H1 (cell line): ENCODE results near the gene TBC1D10A. TPM values are rescaled to one million over a fixed set of nuclear protein-coding genes. Genes with fewer than 3 reads are reported as not detected.

Experiments used
- CTCF ChIA-PET: fragments of 300-600 bp; sonication (Branson Sonifier 250); formaldehyde crosslinking; loops from one replicate; lab custom pipeline; 2021; ENCODE audit not compliant: partially characterized antibody; lab: Charles Lee
- POLR2A ChIA-PET: fragments of 300-600 bp; sonication (Branson Sonifier 250); formaldehyde crosslinking; loops from one replicate; lab custom pipeline; 2021; ENCODE audit warnings: inconsistent platforms; ENCODE audit not compliant: partially characterized antibody; lab: Charles Lee
- DNase-seq, 2 experiments: peaks; one replicate each; pipeline versions ENCODE4 v3.0.0 to v3.0.0-alpha.2; 2010 to 2022; ENCODE audit warnings: low spot score in 2 of 2, low read depth in 1 of 2, mixed read lengths in 1 of 2
- FAIRE-seq: peaks from 2 replicates; lab custom pipeline; 2011; peaks lifted over from hg19 to GRCh38; lab: Jason Lieb, UNC
- H2AFZ ChIP-seq: 2 replicates; pipeline ENCODE4 v1.8.1; 2012; ENCODE audit warnings: low read length, inconsistent platforms
- H2AK5ac ChIP-seq: 2 replicates; pipeline ENCODE4 v1.6.1; 2013; ENCODE audit warnings: low read depth, low read length
- H2BK120ac ChIP-seq: replicated peaks from 2 replicates; pipeline ENCODE3; 2013; ENCODE audit warnings: low read depth, low read length, inconsistent platforms
- H2BK12ac ChIP-seq: 2 replicates; pipeline ENCODE4 v1.6.1; 2013; ENCODE audit warnings: low read depth, low read length
- H2BK15ac ChIP-seq: 2 replicates; pipeline ENCODE4 v1.6.1; 2013; ENCODE audit warnings: low read length
- H2BK20ac ChIP-seq: 2 replicates; pipeline ENCODE4 v1.6.1; 2013; ENCODE audit warnings: low read length
- H2BK5ac ChIP-seq: 2 replicates; pipeline ENCODE4 v1.6.1; 2013; ENCODE audit warnings: low read depth, low read length
- H3K14ac ChIP-seq: 2 replicates; pipeline ENCODE4 v1.6.1; 2013; ENCODE audit warnings: inconsistent platforms; ENCODE audit not compliant: insufficient read length
- H3K18ac ChIP-seq: 2 replicates; pipeline ENCODE4 v1.6.1; 2013; ENCODE audit warnings: low read length; ENCODE audit errors: extremely low read depth
- H3K23ac ChIP-seq: 2 replicates; pipeline ENCODE4 v1.6.1; 2013; ENCODE audit warnings: inconsistent platforms; ENCODE audit not compliant: insufficient read length
- H3K23me2 ChIP-seq: 2 replicates; pipeline ENCODE4 v1.6.1; 2013; ENCODE audit warnings: low read depth, low read length
- H3K27ac ChIP-seq: 2 replicates; pipeline ENCODE4 v1.6.1; 2011; ENCODE audit warnings: low read depth, low read length, inconsistent platforms
- H3K27me3 ChIP-seq, 4 experiments: replicated peaks in 1 of 4; 1 replicate in 1 of 4; 2 replicates in 3 of 4; pipeline versions ENCODE4 v1.6.1 to v1.8.1; 2011 to 2013; ENCODE audit warnings: low read length in 3 of 4, mild to moderate bottlenecking in 3 of 4, inconsistent platforms in 2 of 4, mixed read lengths in 2 of 4, moderate library complexity in 1 of 4; ENCODE audit not compliant: control insufficient read depth in 3 of 4, insufficient read depth in 3 of 4; ENCODE audit errors: extremely low read depth in 1 of 4
- H3K36me3 ChIP-seq, 4 experiments: 2 replicates each; pipeline versions ENCODE4 v1.6.1 to v1.8.1; 2011 to 2013; ENCODE audit warnings: mild to moderate bottlenecking in 4 of 4, low read length in 3 of 4, moderate library complexity in 2 of 4, control low read depth in 1 of 4, inconsistent platforms in 1 of 4; ENCODE audit not compliant: insufficient read depth in 4 of 4, control insufficient read depth in 2 of 4
- H3K4ac ChIP-seq: replicated peaks from 2 replicates; pipeline ENCODE3; 2013; ENCODE audit warnings: low read length, low read depth, mixed read lengths, inconsistent platforms; ENCODE audit not compliant: insufficient read length
- H3K4me1 ChIP-seq, 4 experiments: replicated peaks in 1 of 4; 1 replicate in 1 of 4; 2 replicates in 3 of 4; pipeline versions ENCODE4 v1.6.1 to v1.8.1; 2011 to 2013; ENCODE audit warnings: low read length in 3 of 4, inconsistent platforms in 2 of 4, mixed read lengths in 1 of 4; ENCODE audit not compliant: insufficient read depth in 4 of 4, control insufficient read depth in 3 of 4
- H3K4me2 ChIP-seq, 2 experiments: 2 replicates each; pipeline versions ENCODE4 v1.6.1 to v1.8.1; 2011 to 2013; ENCODE audit warnings: low read depth in 2 of 2, low read length in 2 of 2, control low read depth in 1 of 2, inconsistent platforms in 1 of 2, mild to moderate bottlenecking in 1 of 2; ENCODE audit not compliant: insufficient read depth in 1 of 2
- H3K4me3 ChIP-seq, 4 experiments: fragments of 200-600, 300-600 bp in 1 of 4; sonication (generic), shearing (Covaris generic), sonication (Bioruptor Twin) in 1 of 4; 2 replicates each; pipeline versions ENCODE4 v1.5.1 to v1.8.1; 2011 to 2016; ENCODE audit warnings: low read length in 4 of 4, low read depth in 3 of 4, control low read depth in 2 of 4, inconsistent platforms in 2 of 4, mild to moderate bottlenecking in 2 of 4, mixed read lengths in 1 of 4, moderate library complexity in 1 of 4; ENCODE audit not compliant: insufficient read depth in 2 of 4; ENCODE audit errors: extremely low read depth in 1 of 4
- H3K56ac ChIP-seq: replicated peaks from 2 replicates; pipeline ENCODE3; 2013; ENCODE audit warnings: low read depth, mild to moderate bottlenecking, mixed read lengths, low read length, inconsistent platforms; ENCODE audit not compliant: insufficient read length
- H3K79me1 ChIP-seq: 2 replicates; pipeline ENCODE4 v1.6.1; 2013; ENCODE audit warnings: low read depth, low read length, control low read depth
- H3K79me2 ChIP-seq, 2 experiments: 2 replicates each; pipeline versions ENCODE4 v1.6.1 to v1.8.1; 2012 to 2013; ENCODE audit warnings: low read length in 2 of 2, mild to moderate bottlenecking in 2 of 2, inconsistent platforms in 1 of 2; ENCODE audit not compliant: insufficient read depth in 2 of 2, control insufficient read depth in 1 of 2
- H3K9ac ChIP-seq, 4 experiments: replicated peaks in 1 of 4; 1 replicate in 1 of 4; 2 replicates in 3 of 4; pipeline versions ENCODE4 v1.6.1 to v1.8.1; 2011 to 2013; ENCODE audit warnings: low read depth in 3 of 4, low read length in 3 of 4, control low read depth in 2 of 4, mild to moderate bottlenecking in 2 of 4, moderate library complexity in 2 of 4, inconsistent platforms in 1 of 4; ENCODE audit errors: extremely low read depth in 1 of 4
- H3K9me3 ChIP-seq, 2 experiments: 2 replicates each; pipeline versions ENCODE4 v1.6.1 to v1.8.1; 2012 to 2013; ENCODE audit warnings: mild to moderate bottlenecking in 2 of 2, moderate library complexity in 2 of 2, control low read depth in 1 of 2, inconsistent platforms in 1 of 2, low read depth in 1 of 2, low read length in 1 of 2, mixed read lengths in 1 of 2; ENCODE audit not compliant: insufficient read depth in 2 of 2
- H4K20me1 ChIP-seq, 2 experiments: replicated peaks in 1 of 2; 2 replicates each; pipeline versions ENCODE3 to v1.8.1; 2011 to 2013; ENCODE audit warnings: inconsistent platforms in 2 of 2, low read length in 2 of 2, mild to moderate bottlenecking in 1 of 2; ENCODE audit not compliant: insufficient read depth in 2 of 2, control insufficient read depth in 1 of 2
- H4K5ac ChIP-seq: 2 replicates; pipeline ENCODE4 v1.6.1; 2013; ENCODE audit warnings: low read length, low read depth, mixed read lengths, inconsistent platforms; ENCODE audit not compliant: insufficient read length
- H4K8ac ChIP-seq: 2 replicates; pipeline ENCODE4 v1.8.0; 2013; ENCODE audit warnings: mild to moderate bottlenecking, moderate library complexity, low read length, inconsistent platforms; ENCODE audit not compliant: insufficient read depth; ENCODE audit errors: extremely low read depth
- H4K91ac ChIP-seq: replicated peaks from 2 replicates; pipeline ENCODE3; 2013; ENCODE audit warnings: low read length, mixed read lengths, inconsistent platforms; ENCODE audit not compliant: insufficient read length
- CTBP2 ChIP-seq: IDR thresholded peaks from 2 replicates; pipeline ENCODE4 v1.7.0; 2011; ENCODE audit warnings: borderline replicate concordance, mild to moderate bottlenecking, moderate library complexity, mixed read lengths, low read length; ENCODE audit not compliant: insufficient read depth, insufficient read length
- FOSL1 ChIP-seq: IDR thresholded peaks from 2 replicates; pipeline ENCODE4 v1.6.1; 2011; ENCODE audit warnings: mild to moderate bottlenecking, low read depth, low read length, moderate library complexity; ENCODE audit not compliant: insufficient read depth
- JUN ChIP-seq: IDR thresholded peaks from 2 replicates; pipeline ENCODE4 v1.6.1; 2011; ENCODE audit warnings: low read depth, mild to moderate bottlenecking, improper control_type of control experiment, low read length
- KDM5A ChIP-seq: fragments of 200-600 bp; IDR thresholded peaks from 2 replicates; pipeline ENCODE4 v1.7.1; 2012; ENCODE audit warnings: mild to moderate bottlenecking, low read length, inconsistent platforms, mixed read lengths
- MAFK ChIP-seq: IDR thresholded peaks from 2 replicates; pipeline ENCODE4 v1.6.1; 2012; ENCODE audit warnings: low read depth, mild to moderate bottlenecking, improper control_type of control experiment, low read length
- NANOG ChIP-seq: IDR thresholded peaks from 2 replicates; pipeline ENCODE4 v1.6.1; 2011; ENCODE audit warnings: low read length, low read depth, mild to moderate bottlenecking, inconsistent platforms; ENCODE audit not compliant: insufficient read depth, poor library complexity, severe bottlenecking
- POLR2A ChIP-seq, 2 experiments: IDR thresholded peaks; 1 replicate in 1 of 2; 2 replicates in 1 of 2; pipeline ENCODE4 v1.6.1; 2011; ENCODE audit warnings: low read depth in 2 of 2, low read length in 2 of 2, mild to moderate bottlenecking in 2 of 2; ENCODE audit errors: control extremely low read depth in 1 of 2
- POU5F1 ChIP-seq: IDR thresholded peaks from 2 replicates; pipeline ENCODE4 v1.6.1; 2011; ENCODE audit warnings: low read depth, mild to moderate bottlenecking, low read length, moderate library complexity
- RBBP5 ChIP-seq: IDR thresholded peaks from 2 replicates; pipeline ENCODE4 v1.7.1; 2012; ENCODE audit warnings: low read depth, mild to moderate bottlenecking, inconsistent platforms, low read length, moderate library complexity, borderline replicate concordance
- RXRA ChIP-seq: IDR thresholded peaks from 2 replicates; pipeline ENCODE4 v1.6.1; 2011; ENCODE audit warnings: low read depth, mild to moderate bottlenecking, low read length, moderate library complexity; ENCODE audit not compliant: insufficient read depth
- SIX5 ChIP-seq: IDR thresholded peaks from 2 replicates; pipeline ENCODE4 v1.6.1; 2011; ENCODE audit warnings: mild to moderate bottlenecking, low read depth, low read length
- SP4 ChIP-seq: IDR thresholded peaks from 2 replicates; pipeline ENCODE4 v1.6.1; 2012; ENCODE audit warnings: low read length, inconsistent platforms
- TBP ChIP-seq: IDR thresholded peaks from 2 replicates; pipeline ENCODE4 v1.6.1; 2011; ENCODE audit warnings: low read depth, low read length, improper control_type of control experiment
- whole genome bisulfite sequencing, 2 experiments: shearing (Covaris generic) in 1 of 2; methylation state at CpG; one replicate each; pipeline versions ENCODE4 v1.1.6 to v1.1.7; 2013 to 2015; ENCODE audit warnings: low lambda C conversion rate in 2 of 2, mixed read lengths in 2 of 2, inconsistent platforms in 1 of 2, low coverage in 1 of 2, missing lambda C conversion rate in 1 of 2; ENCODE audit not compliant: insufficient replicate concordance in 2 of 2, insufficient coverage in 1 of 2, insufficient read length in 1 of 2; ENCODE audit errors: extremely low coverage in 1 of 2, missing lambda C conversion rate in 1 of 2; 5-methylcytosine and 5-hydroxymethylcytosine counted together
- polyA plus RNA-seq, 7 experiments: library from polyadenylated mRNA; depleted of rRNA in 3 of 7; stranded (reverse) in 5 of 7; unstranded in 2 of 7; fragments of >200 nt in 5 of 7; fragments of 200-250 nt in 2 of 7; gene quantifications; 1 replicate in 5 of 7; 2 replicates in 1 of 7; 4 replicates in 1 of 7; pipeline versions ENCODE4 v1.2.1 to v1.2.3, GENCODE V29; 2011 to 2013; ENCODE audit warnings: missing spikeins in 2 of 7, mixed read lengths in 2 of 7
- total RNA-seq: library from RNA; stranded (reverse); fragmentation: NEBNext Ultra II Directional; extraction: Animal tissue kit (Norgen Biotek cat#: 25700); gene quantifications from 2 replicates; pipeline ENCODE4 v1.2.1, GENCODE V29; 2021
- TF ChIP-seq, protein P1 (sequence below): IDR thresholded peaks from 2 replicates; pipeline ENCODE4 v1.6.1; 2011; ENCODE audit warnings: low read depth, mild to moderate bottlenecking, low read length; ENCODE audit not compliant: insufficient read depth

Gene TBC1D10A
- total and polyA plus RNA-seq, 2 of the 8 experiments (the other 6 are each of a cell fraction or from before 2014, with no cell fraction given): 5.4 to 7.0 TPM

DNA sequence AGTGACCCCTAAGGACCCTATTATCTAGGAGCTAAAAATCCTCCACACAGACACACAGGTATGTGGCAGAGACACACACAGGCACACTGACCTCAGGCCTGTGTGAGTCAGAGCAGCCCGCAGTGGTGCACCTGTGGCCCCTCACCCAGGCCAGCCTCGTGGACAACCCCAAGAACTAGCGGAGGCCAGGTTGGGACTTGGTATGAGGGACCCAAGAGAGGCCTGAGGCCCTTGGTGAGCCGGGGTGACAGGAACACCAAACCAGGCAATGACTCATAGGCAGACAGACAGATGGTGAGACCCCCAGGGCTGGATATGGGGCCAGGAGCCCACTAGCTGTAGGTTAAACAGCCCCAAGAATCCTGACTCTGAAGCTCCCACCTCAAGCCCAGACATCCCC is 43.4 kb downstream of the TBC1D10A start:
- H3K4me2 ChIP-seq: no peak overlapping the region
- 86% methylated on average over 4 of the region's 4 CpGs; no CpG with 5 or more reads in 1 of the 2 experiments for WGBS, 2 experiments
- no peak overlapping the region for H2BK12ac ChIP-seq
- H4K20me1 ChIP-seq: peaks cover 0 to 4% of the 10 kb centered on the region in 2 experiments
- no peak overlapping the region for H3K27ac ChIP-seq
- 0 out of 2 replicates have a peak, but pooled peaks cover under 1% of the 10 kb centered on the region for H3K23me2 ChIP-seq
- peaks cover 0 to 4% (median 2%) of the 10 kb centered on the region in 4 experiments; a peak in 5 of 7 replicates for H3K4me1 ChIP-seq
- ChIA-PET CTCF (interaction anchor here (0.9 to 1.3 kb wide), 4 partner anchors 14 to 54 kb away, joined by 3 read pairs; no protein-coding TSS in a partner anchor), POLR2A (interaction anchor here (0.7 to 1.3 kb wide), 3 partner anchors 8 to 90 kb away, joined by 3 to 4 read pairs (median 3); no protein-coding TSS in a partner anchor)
- no peak overlapping the region for H3K18ac ChIP-seq
- H3K79me2 ChIP-seq: no peaks in the 10 kb centered on the region
- no peak overlapping the region for H3K9ac ChIP-seq
- no peaks in the 10 kb centered on the region for H3K9me3 ChIP-seq
- H2BK15ac ChIP-seq: no peak overlapping the region
- no peak overlapping the region for H2BK20ac ChIP-seq
- no peak overlapping the region for H3K56ac ChIP-seq
- no peak overlapping the region for H4K91ac ChIP-seq
- H4K5ac ChIP-seq: no peak overlapping the region
- H2AK5ac ChIP-seq: no peak overlapping the region
- no peaks in the 10 kb centered on the region for H3K36me3 ChIP-seq
- H3K14ac ChIP-seq: no peak overlapping the region
- no peak overlapping the region for H3K4me3 ChIP-seq
- no peak overlapping the region for H3K4ac ChIP-seq
- H2AFZ ChIP-seq: no peak overlapping the region
- DNase-seq (no peak), FAIRE-seq (no peak)
- no peaks in the 10 kb centered on the region for H3K27me3 ChIP-seq
- no peak overlapping the region for H3K23ac ChIP-seq
- H3K79me1 ChIP-seq: no peaks in the 10 kb centered on the region
- no peak overlapping the region for H2BK120ac ChIP-seq
- no peak overlapping the region for H4K8ac ChIP-seq
- H2BK5ac ChIP-seq: no peak overlapping the region
- TF ChIP-seq POLR2A (IDR thresholded peaks at IDR 0.05; ENCODE audit: control extremely low read depth in 1 of 2, low read depth in 2 of 2, low read length in 2 of 2) (no peak), TBP (no peak), CTBP2 (no peak), RBBP5 (no peak), KDM5A (no peak), MAFK (no peak), JUN (no peak), POU5F1 (no peak), SP4 (no peak), SIX5 (no peak), NANOG (no peak), FOSL1 (no peak), RXRA (no peak)
- TF ChIP-seq, protein P1, sequence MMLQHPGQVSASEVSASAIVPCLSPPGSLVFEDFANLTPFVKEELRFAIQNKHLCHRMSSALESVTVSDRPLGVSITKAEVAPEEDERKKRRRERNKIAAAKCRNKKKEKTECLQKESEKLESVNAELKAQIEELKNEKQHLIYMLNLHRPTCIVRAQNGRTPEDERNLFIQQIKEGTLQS: no peak
